OCI-M1 (cell line): Measurements from ENCODE around the gene PTPN7.
"Not testable (repeated sequence)": the region's sequence is repeated elsewhere in the genome, so short reads cannot be mapped to it uniquely, and the experiment has no call there.

Source experiments
- DNase-seq: peaks from one replicate; lab custom pipeline; 2025; lab: John Stamatoyannopoulos, UW

Gene PTPN7

DNA sequence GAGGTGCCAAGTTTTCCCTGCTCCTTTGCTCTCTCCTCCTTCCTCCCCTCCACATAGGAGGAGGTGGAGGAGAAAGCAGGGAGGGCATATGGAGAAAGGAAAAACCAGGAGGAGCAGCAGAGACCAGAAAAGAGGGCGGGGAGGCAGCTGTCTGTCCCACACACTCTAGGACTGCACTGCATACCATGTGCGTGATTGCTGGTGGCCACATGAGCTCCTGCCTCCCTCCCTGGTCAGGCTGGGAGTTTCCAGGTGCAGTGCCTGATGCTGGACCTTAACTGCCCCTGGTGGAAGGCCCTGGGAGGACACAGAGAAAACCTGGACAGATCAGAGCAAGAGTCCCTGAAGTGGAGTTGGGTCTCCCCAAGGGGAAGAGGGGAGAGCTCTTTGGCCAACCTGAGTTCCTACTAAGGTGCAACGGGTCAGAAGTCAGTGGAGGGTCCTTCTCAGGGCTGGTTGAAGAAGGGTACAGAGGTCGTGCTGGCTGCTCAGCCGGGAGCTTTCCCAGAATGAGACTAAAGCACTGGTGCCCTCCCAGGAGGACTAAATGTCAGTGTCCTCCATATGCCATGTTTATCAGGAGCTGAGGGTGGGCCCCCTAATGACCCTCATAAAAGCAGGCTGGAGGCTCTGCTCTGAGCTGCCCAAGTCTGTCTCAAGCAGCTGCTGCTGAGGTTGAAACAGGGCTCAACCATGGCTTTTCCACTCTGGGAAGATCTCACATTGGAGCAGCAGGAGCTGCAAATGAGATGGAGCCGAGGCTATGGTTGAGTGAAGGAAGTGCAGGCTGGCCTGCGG is 29.7 kb upstream of the PTPN7 start:
- no peak for DNase-seq

GRCh38 chr1:202189001-202189790 is 28.8 kb upstream of the PTPN7 start:
- DNase-seq: peak; percentile 84

DNA sequence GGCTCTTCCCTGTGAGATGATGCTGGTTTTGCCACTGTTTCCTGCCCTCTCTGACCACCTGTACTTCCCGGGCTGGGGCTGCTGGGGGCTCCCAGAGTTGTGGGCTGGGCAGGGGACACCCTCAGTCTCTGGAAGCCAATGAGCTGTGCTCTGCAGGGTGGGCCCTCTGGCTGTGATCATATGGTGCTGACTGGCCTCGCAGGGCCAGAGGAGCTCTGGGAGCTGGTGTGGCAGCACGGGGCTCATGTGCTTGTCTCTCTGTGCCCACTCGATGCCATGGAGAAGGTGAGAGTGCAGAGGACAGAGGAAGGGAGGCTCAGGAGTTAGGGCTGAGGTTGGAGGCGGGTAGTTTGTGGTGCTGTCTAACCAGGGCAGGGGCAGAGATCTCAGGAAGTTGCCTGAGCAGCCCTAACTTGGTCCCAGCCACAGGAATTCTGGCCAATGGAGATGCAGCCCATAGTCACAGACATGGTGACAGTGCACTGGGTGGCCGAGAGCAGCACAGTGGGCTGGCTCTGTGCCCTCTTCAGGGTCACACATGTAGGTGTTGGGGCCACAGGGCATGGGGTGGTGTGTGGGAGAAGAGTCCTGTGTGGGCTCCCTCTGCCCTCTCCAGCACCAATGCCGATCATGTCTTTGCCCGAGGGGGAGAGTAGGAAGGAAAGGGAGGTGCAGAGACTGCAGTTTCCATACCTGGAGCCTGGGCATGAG is 27.4 kb upstream of the PTPN7 start:
- DNase-seq: no peak

GRCh38 chr1:202187041-202187671 is 26.8 kb upstream of the PTPN7 start:
- no peak for DNase-seq

- no peak for DNase-seq
Measured at GRCh38 chr1:202186327-202186726, 25.9 kb upstream of the PTPN7 start.

DNA sequence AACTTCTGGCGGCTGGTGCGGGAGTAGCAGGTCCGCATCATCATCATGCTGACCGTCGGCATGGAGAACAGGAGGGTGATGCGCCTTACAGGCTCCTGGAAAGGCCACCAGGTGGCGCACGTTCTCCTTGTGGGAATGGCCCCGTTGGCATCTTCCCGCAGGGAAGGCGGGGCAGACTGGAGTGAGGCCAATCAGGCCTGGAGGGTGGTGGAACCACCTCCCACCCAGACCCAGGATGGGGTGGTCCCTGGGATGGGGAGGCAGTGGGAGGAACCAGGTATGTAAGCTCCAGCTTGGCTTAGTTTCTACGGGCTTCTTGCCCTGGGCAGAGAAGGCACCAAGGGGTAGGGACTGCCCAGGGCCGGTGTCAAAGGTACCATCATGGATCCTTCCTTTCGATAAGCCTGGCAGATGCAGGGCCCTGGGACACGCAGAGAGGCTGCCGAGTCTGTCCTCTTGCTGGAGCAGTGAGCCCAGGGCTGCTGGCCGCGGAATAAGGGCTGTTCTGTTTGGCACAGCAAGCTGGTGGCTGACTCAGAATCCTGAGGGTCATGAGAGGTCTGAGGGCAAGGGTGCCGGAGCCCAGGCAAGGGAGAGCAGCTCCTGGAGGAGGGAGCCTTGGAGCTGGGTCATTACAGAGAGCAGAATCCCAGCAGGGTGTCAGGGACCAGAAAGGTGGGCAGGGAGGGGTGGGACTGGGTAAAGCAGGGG is 24.5 kb upstream of the PTPN7 start:
- peak; percentile 89 for DNase-seq

- no peak for DNase-seq
Measured at GRCh38 chr1:202182040-202182877, 21.9 kb upstream of the PTPN7 start.

GRCh38 chr1:202181586-202181985 is 21.2 kb upstream of the PTPN7 start:
- no peak for DNase-seq

DNA sequence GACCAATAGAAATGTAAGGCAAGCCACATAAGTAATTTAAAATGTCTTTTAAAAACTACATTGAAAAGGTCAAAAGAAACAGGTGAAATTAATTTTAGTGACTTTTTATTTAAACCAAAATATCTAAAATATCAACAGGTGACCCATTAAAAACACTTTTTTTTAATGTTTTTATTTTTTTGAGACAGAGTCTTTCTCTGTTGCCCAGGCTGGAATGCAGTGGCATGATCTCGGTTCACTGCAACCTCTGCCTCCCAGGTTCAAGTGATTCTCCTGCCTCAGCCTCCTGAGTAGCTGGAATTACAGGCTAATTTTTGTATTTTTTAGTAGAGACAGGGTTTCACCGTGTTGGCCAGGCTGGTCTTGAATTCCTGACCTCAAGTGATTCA is 20.3 kb upstream of the PTPN7 start:
- DNase-seq: not testable (repeated sequence)

GRCh38 chr1:202179828-202180750 is 19.7 kb upstream of the PTPN7 start:
- DNase-seq: no peak

DNA sequence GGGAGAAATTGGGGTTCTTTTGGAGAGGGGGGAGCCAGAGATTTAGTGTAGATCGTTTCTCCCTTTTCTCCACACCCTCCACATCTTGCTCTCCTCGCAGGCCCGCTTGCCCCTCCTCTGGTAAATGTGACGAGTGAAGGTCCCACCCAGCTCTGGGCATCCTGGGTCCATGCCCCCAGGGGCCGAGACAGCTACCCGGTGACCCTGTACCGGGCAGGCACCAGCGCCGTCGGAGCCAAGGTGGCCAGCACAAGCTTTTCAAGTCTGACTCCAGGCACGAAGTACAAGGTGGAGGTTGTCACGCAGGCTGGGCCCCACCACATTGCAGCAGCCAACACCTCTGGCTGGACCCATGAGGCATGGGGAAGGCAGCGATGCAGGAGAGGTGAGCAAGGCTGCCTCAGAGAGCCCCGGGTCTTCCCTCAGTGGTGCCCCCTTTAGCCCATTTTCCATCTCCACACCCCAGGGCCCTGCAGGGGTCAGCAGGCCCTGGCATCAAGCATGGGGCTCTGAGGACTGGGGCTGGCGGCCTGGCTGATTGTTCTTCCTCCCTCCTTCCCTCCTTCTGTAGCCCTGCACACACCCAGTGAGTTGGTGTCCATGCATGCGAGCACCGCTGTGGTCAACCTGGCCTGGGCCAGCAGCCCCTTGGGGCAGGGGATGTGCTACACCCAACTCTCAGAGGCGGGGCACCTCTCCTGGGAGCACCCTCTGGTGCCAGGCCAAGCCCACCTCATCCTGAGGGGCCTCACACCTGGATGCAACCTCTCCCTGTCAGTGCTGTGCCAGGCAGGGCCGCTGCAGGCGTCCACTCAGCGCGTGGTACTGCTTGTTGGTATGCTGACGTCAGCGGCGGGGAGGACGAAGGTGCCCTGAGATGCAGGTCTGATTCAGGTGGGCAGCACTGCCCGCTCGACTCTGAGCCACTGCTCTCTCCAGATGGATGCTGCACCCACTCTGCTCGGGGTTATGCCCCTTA is 16.8 kb upstream of the PTPN7 start:
- no peak for DNase-seq

DNA sequence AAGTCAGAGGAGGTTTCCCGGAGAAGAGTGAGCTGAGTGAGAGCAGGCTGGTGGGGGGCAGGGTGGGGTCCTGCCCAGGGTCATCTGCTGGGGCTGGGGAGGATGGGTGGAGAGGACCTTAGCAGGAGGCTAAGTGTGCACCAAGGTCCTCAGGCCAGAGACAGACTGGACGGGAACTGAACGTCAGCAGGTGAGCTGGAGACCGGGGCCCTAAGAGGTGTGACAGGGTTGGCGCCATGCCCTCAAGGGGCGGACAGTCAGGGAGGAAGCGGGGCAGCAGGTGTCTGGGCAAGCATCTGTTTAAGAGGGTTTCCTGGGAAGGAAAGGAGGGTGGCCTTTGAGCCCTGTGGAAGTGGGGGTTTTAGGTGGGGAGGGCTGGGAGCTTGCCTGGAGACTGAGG is 13.6 kb upstream of the PTPN7 start:
- no peak for DNase-seq

- DNase-seq: no peak
Measured at GRCh38 chr1:202172015-202172355, 11.6 kb upstream of the PTPN7 start.

DNA sequence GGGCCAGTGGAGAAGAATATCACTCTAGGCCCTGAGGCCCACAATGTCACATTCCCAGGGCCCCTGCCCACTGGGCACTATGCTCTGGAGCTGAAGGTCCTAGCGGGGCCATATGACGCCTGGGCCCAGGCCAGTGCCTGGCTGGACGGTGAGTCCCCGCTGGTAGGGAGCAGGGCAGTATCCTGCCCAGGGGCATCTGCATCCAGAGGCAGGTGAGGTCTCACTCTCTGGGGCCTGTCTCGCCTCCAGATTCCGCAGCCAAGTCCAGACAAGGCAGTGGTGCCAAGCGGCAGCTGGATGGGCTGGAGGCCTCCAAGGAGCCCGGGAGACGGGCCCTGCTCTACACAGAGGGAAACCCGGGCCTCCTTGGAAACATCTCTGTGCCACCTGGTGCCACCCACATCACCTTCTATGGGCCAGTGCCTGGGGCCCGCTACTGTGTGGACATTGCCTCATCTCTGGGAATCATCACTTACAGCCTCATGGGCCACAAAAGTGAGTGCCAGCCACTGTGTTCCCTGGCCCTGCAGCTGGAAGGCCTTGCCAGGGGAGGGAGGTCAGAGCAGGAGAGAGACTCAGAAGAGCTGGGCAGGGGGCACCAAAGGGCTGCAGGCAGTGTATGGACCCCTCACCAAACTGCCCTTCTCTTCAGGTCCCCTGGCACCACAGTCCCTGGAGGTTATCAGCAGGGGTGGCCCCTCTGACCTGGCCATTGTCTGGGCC is 11.1 kb upstream of the PTPN7 start:
- no peak for DNase-seq

DNA sequence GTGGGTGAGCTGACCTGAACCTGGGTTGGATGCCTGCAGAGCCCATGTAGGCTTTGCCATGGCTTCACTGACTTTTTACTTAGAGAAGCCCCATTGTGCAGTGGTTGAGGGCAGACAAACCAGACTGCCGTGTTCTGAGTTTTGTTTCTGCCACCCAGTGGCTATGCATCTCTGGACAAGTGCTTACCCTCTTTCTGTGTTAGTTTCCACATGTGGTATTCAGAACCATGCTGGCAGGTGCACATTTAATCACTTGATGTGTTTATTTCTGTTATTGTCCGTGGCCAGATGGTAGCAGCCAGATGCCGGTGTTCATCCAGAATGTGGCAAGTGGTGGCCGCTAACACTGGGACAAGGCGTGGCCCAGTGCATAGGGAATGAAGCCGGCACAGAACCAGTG is 10.3 kb upstream of the PTPN7 start:
- no peak for DNase-seq

GRCh38 chr1:202168861-202169260 is 8.5 kb upstream of the PTPN7 start:
- DNase-seq: no peak

- no peak for DNase-seq
Measured at GRCh38 chr1:202167708-202168415, 7.5 kb upstream of the PTPN7 start.
